ENCODE data around the gene ZDHHC19. TPM values are rescaled to one million over a fixed set of nuclear protein-coding genes. Genes with fewer than 3 reads are reported as not detected.

Gene ZDHHC19
- total RNA-seq, 1 donor from 2014 or later: not detected

GRCh38 chr3:196195664-196196265 is 15.4 kb downstream of the ZDHHC19 start:
- Histone ChIP-seq H3K4me1 (peaks cover 21% of the 10 kb centered on the region), H3K27me3 (no peaks in the 10 kb centered on the region), H3K36me3 (no peaks in the 10 kb centered on the region), H3K9me3 (no peaks in the 10 kb centered on the region), H3K4me3 (no peak overlapping the region), H3K27ac (no peak overlapping the region)
- TF ChIP-seq CTCF (IDR thresholded peaks at IDR 0.05): no peak
- intact Hi-C loops (cut with DNase I): loop anchor here (10.0 kb wide), 1 partner anchor 131 kb away; no protein-coding TSS in a partner anchor
- ATAC-seq (no peak), DNase-seq (no peak)

- no peaks in the 10 kb centered on the region for H3K36me3 ChIP-seq
- H3K27ac ChIP-seq: peak overlapping the region; percentile 36
- TF ChIP-seq CTCF (IDR thresholded peaks at IDR 0.05): no peak
- H3K4me3 ChIP-seq: no peak overlapping the region
- H3K27me3 ChIP-seq: no peaks in the 10 kb centered on the region
- DNase-seq (no peak), ATAC-seq (no peak)
- intact Hi-C loops (cut with DNase I): loop anchor here (10.0 kb wide), 1 partner anchor 130 kb away; no protein-coding TSS in a partner anchor
- peaks cover 21% of the 10 kb centered on the region for H3K4me1 ChIP-seq
- no peaks in the 10 kb centered on the region for H3K9me3 ChIP-seq
These were observed 16.7 kb downstream of the ZDHHC19 start for GRCh38 chr3:196194542-196194915.

GRCh38 chr3:196193736-196194541 is 17.3 kb downstream of the ZDHHC19 start:
- DNase-seq (peak; percentile 84), ATAC-seq (peak; percentile 67)
- peak overlapping the region; percentile 80 for H3K27ac ChIP-seq
- H3K27me3 ChIP-seq: no peaks in the 10 kb centered on the region
- intact Hi-C loops (cut with DNase I): loop anchor here (10.0 kb wide), 1 partner anchor 129 kb away; no protein-coding TSS in a partner anchor
- no peak overlapping the region for H3K4me3 ChIP-seq
- TF ChIP-seq CTCF (IDR thresholded peaks at IDR 0.05): no peak
- no peaks in the 10 kb centered on the region for H3K36me3 ChIP-seq
- peaks cover 21% of the 10 kb centered on the region for H3K4me1 ChIP-seq
- no peaks in the 10 kb centered on the region for H3K9me3 ChIP-seq

- Histone ChIP-seq H3K27me3 (no peaks in the 10 kb centered on the region), H3K27ac (peak overlapping the region; percentile 80), H3K4me1 (peaks cover 21% of the 10 kb centered on the region), H3K36me3 (no peaks in the 10 kb centered on the region), H3K9me3 (no peaks in the 10 kb centered on the region), H3K4me3 (no peak overlapping the region)
- intact Hi-C loops (cut with DNase I): loop anchor here (10.0 kb wide), 1 partner anchor 128 kb away; no protein-coding TSS in a partner anchor
- DNase-seq: no peak
- no peak for TF ChIP-seq CTCF (IDR thresholded peaks at IDR 0.05)
- peak; percentile 0 for ATAC-seq
These were observed 18.0 kb downstream of the ZDHHC19 start for GRCh38 chr3:196193133-196193735.

GRCh38 chr3:196192524-196193051 is 18.6 kb downstream of the ZDHHC19 start:
- no peaks in the 10 kb centered on the region for H3K27me3 ChIP-seq
- no peak for TF ChIP-seq CTCF (IDR thresholded peaks at IDR 0.05)
- ATAC-seq (peak; percentile 29), DNase-seq (no peak)
- peak overlapping the region; percentile 80 for H3K27ac ChIP-seq
- peaks cover 21% of the 10 kb centered on the region for H3K4me1 ChIP-seq
- H3K9me3 ChIP-seq: no peaks in the 10 kb centered on the region
- H3K4me3 ChIP-seq: no peak overlapping the region
- intact Hi-C loops (cut with DNase I): loop anchor here (10.0 kb wide), 1 partner anchor 128 kb away; no protein-coding TSS in a partner anchor
- no peaks in the 10 kb centered on the region for H3K36me3 ChIP-seq

Data from upper lobe of right lung (tissue), 1 donor.